Activated naive CD8-positive, alpha-beta T cell treated with anti-CD3 and anti-CD28 coated beads, Interleukin-2, amount 50 U/mL, for 24 hours (primary cell): ENCODE data around the gene ADAMTS9.

Source experiments
- ATAC-seq: fragments of 150-1000 bp; cut with Tn5 transposase; one replicate; pipeline ENCODE4 v1.10.0; 2021
- DNase-seq: peaks from one replicate; pipeline ENCODE4 v3.0.0; 2021
- H3K27ac Mint-ChIP-seq: one replicate; pipeline ENCODE4 v1.8.0; 2021; ENCODE audit warnings: mild to moderate bottlenecking, mixed read lengths
- H3K27me3 Mint-ChIP-seq: one replicate; pipeline ENCODE4 v1.8.0; 2021; ENCODE audit warnings: mixed read lengths
- H3K36me3 Mint-ChIP-seq: one replicate; pipeline ENCODE4 v1.8.0; 2021; ENCODE audit warnings: low read depth, mixed read lengths
- H3K4me1 Mint-ChIP-seq: one replicate; pipeline ENCODE4 v1.8.0; 2021; ENCODE audit warnings: mixed read lengths
- H3K4me3 Mint-ChIP-seq: one replicate; pipeline ENCODE4 v1.8.0; 2021; ENCODE audit warnings: mild to moderate bottlenecking, moderate library complexity, mixed read lengths
- H3K9me3 Mint-ChIP-seq: one replicate; pipeline ENCODE4 v1.8.0; 2021; ENCODE audit warnings: mixed read lengths

The ADAMTS9 gene

DNA sequence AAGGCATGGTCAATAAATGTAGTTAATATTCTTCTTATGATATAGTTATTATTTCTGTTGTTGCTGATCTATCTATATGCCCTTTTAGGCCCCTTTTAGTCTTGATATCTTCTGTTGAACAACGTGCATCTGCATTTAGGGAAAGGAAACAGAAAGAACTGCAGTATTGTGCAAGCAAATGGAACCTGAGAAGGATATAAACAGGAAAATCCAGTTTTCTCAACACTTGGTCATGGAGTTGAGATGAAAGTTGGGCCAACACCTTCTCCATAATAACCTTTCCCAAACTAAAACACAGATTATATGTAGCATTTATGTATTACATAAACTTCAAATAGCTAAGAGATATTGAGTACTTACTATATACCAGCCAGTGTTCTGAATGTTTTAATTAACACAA is 179.7 kb downstream of the ADAMTS9 start:
- H3K4me3 Mint-ChIP-seq = no peak overlapping the region
- no peak for ATAC-seq
- no peak for DNase-seq
- H3K27me3 Mint-ChIP-seq = peaks cover 1% of the 10 kb centered on the region
- H3K4me1 Mint-ChIP-seq = no peaks in the 10 kb centered on the region
- H3K27ac Mint-ChIP-seq = no peak overlapping the region
- H3K36me3 Mint-ChIP-seq = no peaks in the 10 kb centered on the region
- H3K9me3 Mint-ChIP-seq = no peaks in the 10 kb centered on the region

GRCh38 chr3:64506255-64506654 is 181.5 kb downstream of the ADAMTS9 start:
- no peaks in the 10 kb centered on the region for H3K9me3 Mint-ChIP-seq
- no peaks in the 10 kb centered on the region for H3K36me3 Mint-ChIP-seq
- no peak overlapping the region for H3K4me3 Mint-ChIP-seq
- H3K4me1 Mint-ChIP-seq = no peaks in the 10 kb centered on the region
- ATAC-seq (no peak), DNase-seq (no peak)
- peaks cover 4% of the 10 kb centered on the region for H3K27me3 Mint-ChIP-seq
- no peak overlapping the region for H3K27ac Mint-ChIP-seq

DNA sequence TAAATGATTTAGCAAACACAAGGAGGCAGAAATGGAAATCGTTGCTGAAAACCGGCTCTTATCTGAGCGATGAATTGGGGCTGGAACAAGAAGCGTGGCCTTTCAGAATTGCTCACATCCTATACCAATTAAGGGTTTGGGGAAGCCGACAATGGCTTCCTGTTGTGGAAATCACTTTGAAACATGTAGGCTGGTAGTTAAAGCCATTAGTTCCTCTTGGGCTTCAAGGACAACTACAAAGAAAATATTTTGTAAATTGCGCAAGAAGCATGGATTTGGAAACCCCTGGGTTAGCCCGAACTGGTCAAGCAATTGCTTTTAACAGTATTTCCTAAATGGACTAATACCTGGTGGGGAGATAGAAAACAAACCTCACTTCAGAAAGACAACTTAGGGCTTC is 182.4 kb downstream of the ADAMTS9 start:
- no peaks in the 10 kb centered on the region for H3K4me1 Mint-ChIP-seq
- no peaks in the 10 kb centered on the region for H3K36me3 Mint-ChIP-seq
- no peak overlapping the region for H3K4me3 Mint-ChIP-seq
- H3K27ac Mint-ChIP-seq = no peak overlapping the region
- H3K9me3 Mint-ChIP-seq = no peaks in the 10 kb centered on the region
- DNase-seq (no peak), ATAC-seq (no peak)
- peaks cover 4% of the 10 kb centered on the region for H3K27me3 Mint-ChIP-seq

- ATAC-seq (no peak), DNase-seq (no peak)
- Mint-ChIP-seq H3K27ac (no peak overlapping the region), H3K4me1 (no peaks in the 10 kb centered on the region), H3K4me3 (no peak overlapping the region), H3K9me3 (no peaks in the 10 kb centered on the region), H3K36me3 (no peaks in the 10 kb centered on the region), H3K27me3 (peaks cover 7% of the 10 kb centered on the region)
These were observed 185.5 kb downstream of the ADAMTS9 start for GRCh38 chr3:64502284-64502683.

GRCh38 chr3:64501298-64501906 is 186.4 kb downstream of the ADAMTS9 start:
- Mint-ChIP-seq H3K4me3 (no peak overlapping the region), H3K27ac (no peak overlapping the region), H3K36me3 (no peaks in the 10 kb centered on the region), H3K27me3 (peaks cover 7% of the 10 kb centered on the region), H3K9me3 (no peaks in the 10 kb centered on the region), H3K4me1 (no peaks in the 10 kb centered on the region)
- ATAC-seq = no peak
- no peak for DNase-seq

- ATAC-seq = no peak
- no peaks in the 10 kb centered on the region for H3K9me3 Mint-ChIP-seq
- DNase-seq = no peak
- H3K27me3 Mint-ChIP-seq = peaks cover 22% of the 10 kb centered on the region
- H3K4me1 Mint-ChIP-seq = no peaks in the 10 kb centered on the region
- no peaks in the 10 kb centered on the region for H3K36me3 Mint-ChIP-seq
- no peak overlapping the region for H3K4me3 Mint-ChIP-seq
- no peak overlapping the region for H3K27ac Mint-ChIP-seq
These were observed 190.9 kb downstream of the ADAMTS9 start for GRCh38 chr3:64496786-64497490.

GRCh38 chr3:64495781-64496334 is 191.9 kb downstream of the ADAMTS9 start:
- DNase-seq (no peak), ATAC-seq (no peak)
- Mint-ChIP-seq H3K27me3 (peaks cover 31% of the 10 kb centered on the region), H3K9me3 (no peaks in the 10 kb centered on the region), H3K27ac (no peak overlapping the region), H3K4me3 (no peak overlapping the region), H3K36me3 (no peaks in the 10 kb centered on the region), H3K4me1 (no peaks in the 10 kb centered on the region)

DNA sequence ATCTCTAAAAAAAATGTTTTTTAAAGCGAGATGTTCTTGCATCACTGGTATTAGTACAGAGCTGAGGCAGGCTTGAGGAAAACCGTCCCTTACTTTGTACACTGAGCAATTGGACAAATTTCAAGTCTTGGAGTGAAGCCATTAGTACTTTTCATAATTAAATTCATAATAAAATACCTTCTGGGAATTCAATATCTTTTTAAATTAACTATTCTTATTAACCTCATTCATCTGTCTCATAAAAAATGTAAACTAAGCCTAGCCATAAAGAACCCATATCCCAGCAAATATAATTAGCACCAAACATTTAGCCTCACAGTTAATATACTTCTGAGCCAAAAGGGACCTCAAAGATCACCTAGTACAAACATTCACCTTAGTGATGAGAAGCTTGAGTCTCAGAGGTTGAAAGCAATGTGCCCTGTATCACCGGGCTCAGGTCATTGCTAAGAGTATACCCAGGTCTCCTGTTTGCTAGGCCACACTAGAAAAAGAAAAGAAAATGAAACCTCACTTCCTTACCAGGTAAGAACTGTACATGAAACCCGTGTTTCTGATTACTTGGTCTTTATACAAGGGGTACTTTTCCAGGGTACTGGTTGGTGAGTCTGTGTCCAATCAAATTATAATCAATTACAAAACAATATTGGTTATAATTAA is 192.5 kb downstream of the ADAMTS9 start:
- ATAC-seq (no peak), DNase-seq (no peak)
- Mint-ChIP-seq H3K9me3 (no peaks in the 10 kb centered on the region), H3K36me3 (no peaks in the 10 kb centered on the region), H3K27ac (no peak overlapping the region), H3K4me3 (no peak overlapping the region), H3K4me1 (no peaks in the 10 kb centered on the region), H3K27me3 (peaks cover 35% of the 10 kb centered on the region)

DNA sequence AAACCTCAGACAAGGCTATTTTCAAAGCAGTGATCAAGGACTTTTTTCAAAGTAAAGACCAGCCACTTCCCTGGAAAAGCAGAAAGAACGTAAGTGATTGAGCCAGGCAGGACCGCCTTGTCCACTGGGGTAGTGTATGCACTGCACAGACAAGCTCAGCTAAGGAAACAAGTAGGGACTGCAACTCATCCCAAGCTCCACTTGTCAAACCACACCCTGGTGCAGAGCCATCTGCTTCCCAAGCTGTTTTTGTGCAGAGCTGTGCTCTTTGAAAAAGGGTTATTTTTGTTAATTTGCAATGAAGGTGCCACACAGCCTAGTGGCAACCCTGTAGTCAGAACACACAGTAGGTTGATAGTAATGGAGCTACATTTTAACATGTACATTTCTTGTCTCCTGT is 193.3 kb downstream of the ADAMTS9 start:
- no peak for DNase-seq
- H3K4me1 Mint-ChIP-seq = no peaks in the 10 kb centered on the region
- no peaks in the 10 kb centered on the region for H3K9me3 Mint-ChIP-seq
- no peak overlapping the region for H3K27ac Mint-ChIP-seq
- ATAC-seq = no peak
- H3K36me3 Mint-ChIP-seq = no peaks in the 10 kb centered on the region
- peaks cover 41% of the 10 kb centered on the region for H3K27me3 Mint-ChIP-seq
- H3K4me3 Mint-ChIP-seq = no peak overlapping the region

- Mint-ChIP-seq H3K9me3 (no peaks in the 10 kb centered on the region), H3K4me1 (no peaks in the 10 kb centered on the region), H3K36me3 (no peaks in the 10 kb centered on the region), H3K27me3 (peaks cover 48% of the 10 kb centered on the region), H3K4me3 (no peak overlapping the region), H3K27ac (no peak overlapping the region)
- DNase-seq (no peak), ATAC-seq (no peak)
These were observed 194.7 kb downstream of the ADAMTS9 start for GRCh38 chr3:64493149-64493548.

DNA sequence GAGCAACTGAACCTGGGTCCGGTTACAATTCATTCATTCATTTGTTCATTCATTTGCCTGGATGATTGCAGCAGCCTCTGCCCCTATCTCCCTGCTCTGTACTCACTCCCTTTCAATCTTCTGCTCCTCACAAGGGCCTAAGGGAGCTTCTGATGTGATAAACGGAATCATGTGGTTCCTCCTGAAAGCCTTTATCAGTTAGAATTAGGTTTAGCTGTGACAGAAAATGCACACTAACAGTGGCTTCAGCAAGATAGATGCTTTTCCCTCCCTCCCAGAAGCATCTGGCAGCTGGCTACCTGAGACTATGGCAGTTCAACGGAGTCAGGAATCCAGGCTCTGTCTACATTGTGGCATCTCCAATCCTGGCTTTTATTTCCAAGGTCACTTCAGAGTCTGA is 196.0 kb downstream of the ADAMTS9 start:
- no peaks in the 10 kb centered on the region for H3K36me3 Mint-ChIP-seq
- H3K4me1 Mint-ChIP-seq = no peaks in the 10 kb centered on the region
- peaks cover 52% of the 10 kb centered on the region for H3K27me3 Mint-ChIP-seq
- DNase-seq (no peak), ATAC-seq (no peak)
- no peak overlapping the region for H3K4me3 Mint-ChIP-seq
- no peaks in the 10 kb centered on the region for H3K9me3 Mint-ChIP-seq
- H3K27ac Mint-ChIP-seq = no peak overlapping the region

- no peak overlapping the region for H3K4me3 Mint-ChIP-seq
- no peaks in the 10 kb centered on the region for H3K4me1 Mint-ChIP-seq
- ATAC-seq (no peak), DNase-seq (no peak)
- H3K27me3 Mint-ChIP-seq = peaks cover 52% of the 10 kb centered on the region
- H3K9me3 Mint-ChIP-seq = no peaks in the 10 kb centered on the region
- no peak overlapping the region for H3K27ac Mint-ChIP-seq
- H3K36me3 Mint-ChIP-seq = no peaks in the 10 kb centered on the region
These were observed 197.5 kb downstream of the ADAMTS9 start for GRCh38 chr3:64490180-64490724.

DNA sequence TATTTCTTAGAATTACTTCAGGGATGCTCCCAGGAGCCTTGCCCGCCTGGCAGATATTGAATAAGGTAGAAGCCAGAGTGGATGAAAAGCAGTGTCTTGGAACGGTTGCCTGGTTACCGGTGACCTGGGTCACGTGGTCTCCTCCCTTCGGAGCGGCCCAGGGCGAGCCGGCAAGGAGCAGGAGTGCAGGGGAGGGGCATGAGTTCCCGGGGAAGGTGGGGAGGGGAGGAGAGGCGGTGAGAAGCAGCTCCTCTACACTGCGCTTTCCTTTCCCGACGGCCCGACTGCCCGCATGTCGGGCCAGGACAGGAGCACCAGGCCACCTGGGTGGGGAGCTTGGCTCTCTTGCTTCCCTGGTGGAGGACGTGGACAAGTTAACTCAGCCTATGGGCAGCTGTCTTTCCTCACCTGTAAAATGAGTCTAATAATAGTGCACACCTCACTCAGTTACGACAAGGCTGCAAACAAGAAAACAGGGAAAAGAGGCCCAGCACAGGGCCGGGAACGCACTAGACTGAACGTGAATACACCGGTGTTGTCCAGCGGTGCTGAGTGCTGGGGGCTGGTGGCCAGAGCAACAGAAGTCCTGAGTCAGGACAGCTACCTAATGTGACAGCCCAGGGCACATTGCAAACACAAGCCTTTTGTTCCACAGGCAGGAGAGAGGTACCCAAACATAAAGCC is 198.3 kb downstream of the ADAMTS9 start:
- peaks cover under 1% of the 10 kb centered on the region for H3K4me1 Mint-ChIP-seq
- no peaks in the 10 kb centered on the region for H3K36me3 Mint-ChIP-seq
- no peaks in the 10 kb centered on the region for H3K9me3 Mint-ChIP-seq
- no peak overlapping the region for H3K27ac Mint-ChIP-seq
- H3K4me3 Mint-ChIP-seq = no peak overlapping the region
- DNase-seq (no peak), ATAC-seq (no peak)
- peaks cover 52% of the 10 kb centered on the region for H3K27me3 Mint-ChIP-seq

DNA sequence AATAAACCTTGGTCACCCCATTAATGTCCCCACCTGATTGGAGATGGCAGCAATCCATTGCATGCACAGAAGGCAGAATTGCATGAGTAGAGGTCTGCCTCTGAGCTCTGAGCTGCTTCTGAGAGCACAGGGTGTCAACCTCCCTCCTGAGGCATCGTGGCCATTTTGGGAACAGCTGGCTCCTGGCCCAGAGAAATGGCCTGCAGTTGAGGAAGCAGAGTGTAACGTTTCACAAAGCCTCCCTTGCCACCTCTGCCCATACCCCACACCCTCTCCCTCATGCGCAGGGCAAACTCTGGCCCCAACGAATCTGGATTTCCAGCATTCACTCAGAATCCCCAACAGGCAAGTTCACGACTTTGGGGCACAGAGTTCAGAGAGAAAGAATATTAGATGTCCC is 198.9 kb downstream of the ADAMTS9 start:
- peaks cover 48% of the 10 kb centered on the region for H3K27me3 Mint-ChIP-seq
- no peak overlapping the region for H3K4me3 Mint-ChIP-seq
- H3K4me1 Mint-ChIP-seq = peaks cover 4% of the 10 kb centered on the region
- no peaks in the 10 kb centered on the region for H3K9me3 Mint-ChIP-seq
- no peak for DNase-seq
- no peak for ATAC-seq
- no peaks in the 10 kb centered on the region for H3K36me3 Mint-ChIP-seq
- H3K27ac Mint-ChIP-seq = no peak overlapping the region
